Measurements from ENCODE around the gene CAD. TPM values are rescaled to one million over a fixed set of nuclear protein-coding genes. Genes with fewer than 3 reads are reported as not detected.

The CAD gene
- total RNA-seq, 1 experiment from 2014 or later = 114 TPM

DNA sequence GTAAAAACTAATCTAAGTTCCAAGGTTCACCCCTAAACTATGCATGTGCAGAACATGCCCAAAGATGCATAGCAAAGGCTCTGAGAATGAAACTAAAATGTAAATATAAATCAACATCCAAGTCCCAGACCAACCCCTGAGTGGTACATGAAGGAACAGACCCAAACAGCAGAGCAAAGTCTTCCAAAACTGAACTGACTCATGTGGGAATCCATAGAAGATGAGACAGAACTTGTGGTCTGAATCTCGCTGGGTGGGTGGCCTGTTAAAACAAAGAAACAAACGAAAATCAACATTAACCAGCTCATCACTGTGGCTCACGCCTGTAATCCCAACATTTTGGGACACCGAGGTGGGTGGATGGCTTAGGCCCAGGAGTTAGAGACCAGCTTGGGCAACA lies 34.8 kb upstream of the CAD start:
- no peak overlapping the region for H3K27ac ChIP-seq (ENCODE audit: low read depth, low read length)
- no peak overlapping the region for H3K4me2 ChIP-seq (ENCODE audit: low read length)
- H3K9me3 ChIP-seq (ENCODE audit: control insufficient read depth in 1 of 2, insufficient read depth in 1 of 2, low read depth in 1 of 2, low read length in 2 of 2) = no peaks in the 10 kb centered on the region
- H3K4me1 ChIP-seq (ENCODE audit: control insufficient read depth in 1 of 2, insufficient read depth in 2 of 2, low read length in 2 of 2) = no peaks in the 10 kb centered on the region
- intact Hi-C loops (cut with micrococcal nuclease) = no loop called here
- H3K4me3 ChIP-seq (replicated peaks in 1 of 2; ENCODE audit: low read depth in 1 of 2, low read length in 2 of 2) = no peak overlapping the region
- ChIA-PET RAD21 (ENCODE audit: low non-redundant PET in 1 of 2, low total read pairs in 2 of 2, uncharacterized antibody in 2 of 2, unreplicated experiment in 2 of 2) (no interaction called here), CTCF (no interaction called here), POLR2A (no interaction called here)
- H3K9ac ChIP-seq (ENCODE audit: low read length) = no peak overlapping the region
- H2AFZ ChIP-seq (ENCODE audit: low read depth, low read length, poor library complexity, severe bottlenecking) = no peak overlapping the region
- peaks cover 7% of the 10 kb centered on the region; the same call in 1 of the 2 replicates for H3K27me3 ChIP-seq (ENCODE audit: insufficient read depth, low read length)
- DNase-seq (ENCODE audit: low read depth, low spot score) (no peak), ATAC-seq (no peak)
- H3K9me2 ChIP-seq (ENCODE audit: insufficient read depth) = no peaks in the 10 kb centered on the region
- no peaks in the 10 kb centered on the region for H3K79me2 ChIP-seq (ENCODE audit: insufficient read depth, low read length)
- TF ChIP-seq SP1 (IDR thresholded peaks at IDR 0.05; ENCODE audit: low read depth) = no peak
- TF ChIP-seq, protein P1, sequence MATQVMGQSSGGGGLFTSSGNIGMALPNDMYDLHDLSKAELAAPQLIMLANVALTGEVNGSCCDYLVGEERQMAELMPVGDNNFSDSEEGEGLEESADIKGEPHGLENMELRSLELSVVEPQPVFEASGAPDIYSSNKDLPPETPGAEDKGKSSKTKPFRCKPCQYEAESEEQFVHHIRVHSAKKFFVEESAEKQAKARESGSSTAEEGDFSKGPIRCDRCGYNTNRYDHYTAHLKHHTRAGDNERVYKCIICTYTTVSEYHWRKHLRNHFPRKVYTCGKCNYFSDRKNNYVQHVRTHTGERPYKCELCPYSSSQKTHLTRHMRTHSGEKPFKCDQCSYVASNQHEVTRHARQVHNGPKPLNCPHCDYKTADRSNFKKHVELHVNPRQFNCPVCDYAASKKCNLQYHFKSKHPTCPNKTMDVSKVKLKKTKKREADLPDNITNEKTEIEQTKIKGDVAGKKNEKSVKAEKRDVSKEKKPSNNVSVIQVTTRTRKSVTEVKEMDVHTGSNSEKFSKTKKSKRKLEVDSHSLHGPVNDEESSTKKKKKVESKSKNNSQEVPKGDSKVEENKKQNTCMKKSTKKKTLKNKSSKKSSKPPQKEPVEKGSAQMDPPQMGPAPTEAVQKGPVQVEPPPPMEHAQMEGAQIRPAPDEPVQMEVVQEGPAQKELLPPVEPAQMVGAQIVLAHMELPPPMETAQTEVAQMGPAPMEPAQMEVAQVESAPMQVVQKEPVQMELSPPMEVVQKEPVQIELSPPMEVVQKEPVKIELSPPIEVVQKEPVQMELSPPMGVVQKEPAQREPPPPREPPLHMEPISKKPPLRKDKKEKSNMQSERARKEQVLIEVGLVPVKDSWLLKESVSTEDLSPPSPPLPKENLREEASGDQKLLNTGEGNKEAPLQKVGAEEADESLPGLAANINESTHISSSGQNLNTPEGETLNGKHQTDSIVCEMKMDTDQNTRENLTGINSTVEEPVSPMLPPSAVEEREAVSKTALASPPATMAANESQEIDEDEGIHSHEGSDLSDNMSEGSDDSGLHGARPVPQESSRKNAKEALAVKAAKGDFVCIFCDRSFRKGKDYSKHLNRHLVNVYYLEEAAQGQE (IDR thresholded peaks at IDR 0.05; ENCODE audit: low read depth) = no peak
- no peak for TF ChIP-seq EZH2phosphoT487 (IDR thresholded peaks at IDR 0.05; ENCODE audit: borderline replicate concordance)
- no peak for TF ChIP-seq TCF7L2 (IDR thresholded peaks at IDR 0.05; ENCODE audit: borderline replicate concordance, extremely low read depth, insufficient read depth, insufficient read length)
- TF ChIP-seq SRF (IDR thresholded peaks at IDR 0.05; ENCODE audit: low read depth) = no peak
- TF ChIP-seq POLR2A (IDR thresholded peaks at IDR 0.05; ENCODE audit: borderline replicate concordance, extremely low read depth, insufficient read depth, insufficient read length) = no peak
- TF ChIP-seq EGR1 (IDR thresholded peaks at IDR 0.05; ENCODE audit: low read depth) = no peak
- TF ChIP-seq, protein P2, sequence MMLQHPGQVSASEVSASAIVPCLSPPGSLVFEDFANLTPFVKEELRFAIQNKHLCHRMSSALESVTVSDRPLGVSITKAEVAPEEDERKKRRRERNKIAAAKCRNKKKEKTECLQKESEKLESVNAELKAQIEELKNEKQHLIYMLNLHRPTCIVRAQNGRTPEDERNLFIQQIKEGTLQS (IDR thresholded peaks at IDR 0.05) = no peak
- TF ChIP-seq FOSL1 (IDR thresholded peaks at IDR 0.05; ENCODE audit: low read depth) = no peak
- H4K20me1 ChIP-seq (ENCODE audit: insufficient read depth) = no peaks in the 10 kb centered on the region
- BruUV-seq (replicated peaks) = no TSS peak
- no peaks in the 10 kb centered on the region for H3K36me3 ChIP-seq (ENCODE audit: control insufficient read depth in 1 of 2, insufficient read depth in 2 of 2, low read length in 2 of 2)

Data from HCT116 (cell line).